IPS-18c (cell line): ENCODE measurements around the gene C1QTNF6.

Experiments
- H3K4me3 ChIP-seq: 2 replicates; pipeline ENCODE4 v1.7.0; 2013; ENCODE audit warnings: low read depth, mild to moderate bottlenecking, low read length, moderate library complexity; ENCODE audit not compliant: insufficient read depth
- H3K9me3 ChIP-seq: one replicate; pipeline ENCODE4 v1.6.1; 2013; ENCODE audit warnings: mild to moderate bottlenecking, low read length, moderate library complexity; ENCODE audit not compliant: control insufficient read depth, insufficient read depth

Gene C1QTNF6

DNA sequence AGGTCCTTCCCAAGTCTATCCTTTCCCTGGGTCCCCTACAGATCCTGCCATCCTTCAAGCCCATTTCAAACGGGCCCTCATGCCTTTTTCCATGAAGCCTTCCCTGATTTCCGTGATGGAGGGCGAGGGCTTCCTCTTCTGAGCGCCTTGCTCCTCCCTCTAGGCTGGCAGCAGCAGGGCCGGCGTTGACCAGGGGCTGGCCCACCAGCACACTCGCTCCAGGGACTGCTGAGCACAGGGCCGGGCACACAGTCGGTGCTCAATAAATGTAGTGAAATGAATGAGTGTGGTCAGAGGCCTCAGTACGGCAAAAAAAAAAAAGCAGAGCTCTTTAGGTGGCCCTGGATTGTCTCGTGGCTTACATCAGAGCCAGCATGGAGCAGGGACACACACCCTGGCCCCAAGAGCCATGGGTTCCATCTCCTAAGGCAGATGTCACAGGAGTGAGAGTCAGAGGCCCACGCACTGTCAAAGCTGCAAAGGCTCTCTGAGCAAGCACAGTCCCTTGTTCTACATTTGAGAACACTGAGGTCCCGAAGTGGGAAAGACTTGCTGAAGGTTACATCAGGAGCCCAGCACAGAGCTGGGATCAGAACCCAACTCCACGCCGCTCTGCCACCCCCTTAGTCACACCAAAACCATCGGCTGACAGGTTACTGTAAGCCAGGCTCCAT is 41.4 kb downstream of the C1QTNF6 start:
- Histone ChIP-seq H3K9me3 (no peaks in the 10 kb centered on the region), H3K4me3 (no peak overlapping the region)

GRCh38 chr22:37146051-37146385 is 42.0 kb downstream of the C1QTNF6 start:
- Histone ChIP-seq H3K9me3 (no peaks in the 10 kb centered on the region), H3K4me3 (no peak overlapping the region)

DNA sequence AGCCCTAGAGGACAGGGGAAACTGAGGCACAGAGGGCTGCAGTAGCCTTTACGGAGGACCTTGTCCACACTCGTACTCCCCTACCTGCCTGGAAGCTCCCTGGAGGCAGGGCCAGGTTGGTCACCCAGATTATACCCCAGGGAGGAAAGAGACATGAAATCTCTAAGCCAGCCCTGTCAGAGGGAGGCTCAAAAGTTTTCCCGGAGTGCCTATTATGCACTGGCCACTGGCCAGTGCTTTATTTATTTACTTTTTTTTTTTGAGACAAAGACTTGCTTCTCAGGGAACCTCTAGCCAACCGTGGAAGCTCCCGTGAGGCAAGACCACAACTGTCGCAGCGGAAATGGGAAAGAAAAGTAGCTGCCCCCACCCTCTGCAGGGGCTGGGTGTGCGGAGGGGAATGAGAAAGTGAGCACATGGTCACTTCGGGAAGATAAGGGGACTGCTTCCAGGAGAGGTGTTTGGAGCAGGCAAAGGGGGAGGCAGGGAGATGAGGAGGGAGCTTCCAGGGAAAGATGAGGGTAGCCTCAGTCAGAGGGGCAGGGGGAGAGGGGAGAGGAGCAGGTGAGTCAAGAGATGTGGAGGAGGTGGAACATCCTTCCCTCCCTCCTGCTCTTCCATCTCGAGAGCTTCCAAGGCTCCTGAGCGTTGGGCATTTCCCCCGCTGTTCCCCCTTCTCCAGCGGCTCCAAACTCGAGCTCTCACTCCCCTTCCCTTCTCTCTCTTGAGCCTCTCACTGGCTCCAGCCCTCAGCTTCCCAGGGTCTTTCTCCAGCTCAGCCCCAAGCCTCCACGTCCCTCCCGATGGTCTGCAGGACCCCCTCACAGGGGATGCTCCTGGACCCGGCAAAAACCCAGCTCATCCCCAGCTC is 42.6 kb downstream of the C1QTNF6 start:
- Histone ChIP-seq H3K4me3 (no peak overlapping the region), H3K9me3 (no peaks in the 10 kb centered on the region)

DNA sequence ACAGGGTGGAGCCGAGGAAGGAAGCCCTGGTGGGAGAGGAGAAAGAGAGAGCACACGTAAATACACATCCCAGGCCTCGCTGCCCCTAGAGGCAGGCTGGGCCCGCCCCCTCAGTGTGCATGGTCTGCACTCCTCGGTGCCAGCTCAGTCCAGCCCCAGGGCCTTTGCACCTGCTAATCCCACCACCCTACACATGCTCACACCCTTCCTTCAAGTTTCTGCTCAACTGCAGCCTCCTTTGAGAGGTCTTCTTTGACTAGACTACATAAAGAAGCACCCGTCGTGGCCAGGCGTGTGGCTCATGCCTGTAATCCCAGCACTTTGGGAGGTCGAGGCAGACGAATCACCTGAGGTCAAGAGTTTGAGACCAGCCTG is 43.9 kb downstream of the C1QTNF6 start:
- H3K4me3 ChIP-seq, result no peak overlapping the region
- H3K9me3 ChIP-seq, result no peaks in the 10 kb centered on the region

GRCh38 chr22:37141971-37142370 is 46.1 kb downstream of the C1QTNF6 start:
- H3K4me3 ChIP-seq, result no peak overlapping the region
- no peaks in the 10 kb centered on the region for H3K9me3 ChIP-seq

DNA sequence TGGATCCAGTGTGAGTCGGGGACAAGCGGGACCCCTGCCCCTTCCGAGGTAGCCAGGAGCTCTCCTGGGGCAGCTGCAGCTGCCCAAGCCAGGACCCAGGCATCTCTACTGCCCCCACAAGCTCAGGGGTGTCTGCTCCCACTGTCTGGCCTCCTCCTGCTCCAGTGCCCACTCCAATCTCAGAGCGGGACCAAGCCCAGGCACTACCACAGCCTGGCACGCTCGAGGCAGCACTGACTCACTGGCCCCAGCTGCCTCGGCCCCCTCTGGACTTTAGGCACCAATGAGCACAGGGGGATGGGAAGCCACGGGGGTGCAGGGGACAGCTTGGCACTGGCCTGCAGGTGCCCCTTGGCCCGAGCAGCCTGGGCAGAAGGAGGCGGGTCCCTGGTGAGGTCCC is 46.6 kb downstream of the C1QTNF6 start:
- no peak overlapping the region for H3K4me3 ChIP-seq
- no peaks in the 10 kb centered on the region for H3K9me3 ChIP-seq

DNA sequence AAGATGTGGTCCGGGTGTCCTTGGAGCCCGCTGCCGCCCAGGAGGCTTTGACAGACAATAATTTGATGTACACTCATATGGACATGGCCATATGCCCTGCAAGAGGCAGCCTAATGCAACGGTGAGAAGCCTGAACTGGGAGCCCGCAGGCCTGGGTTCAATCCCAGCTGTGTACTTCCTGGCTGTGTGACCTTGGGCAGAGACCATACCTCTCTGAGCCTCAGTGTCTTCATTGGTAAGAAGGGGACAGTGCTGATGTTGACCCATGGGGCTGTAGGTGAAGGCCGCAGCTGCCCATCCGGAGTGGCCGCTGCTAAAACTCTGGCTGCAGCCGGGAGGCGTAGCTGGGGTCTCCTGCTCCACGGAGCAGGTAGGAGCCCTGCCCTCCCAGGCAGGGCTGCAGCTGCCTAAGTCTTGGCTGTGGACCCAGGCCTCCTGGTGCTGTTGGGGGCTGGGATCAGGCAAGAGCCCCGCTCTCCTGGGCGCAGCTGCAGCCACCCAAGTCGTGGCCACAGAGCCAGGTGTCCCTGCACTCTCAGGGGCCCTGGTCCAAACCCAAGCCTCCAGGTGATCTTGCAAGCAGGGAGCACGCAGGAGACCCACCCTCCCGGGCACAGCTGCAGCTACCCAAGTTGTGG is 47.2 kb downstream of the C1QTNF6 start:
- Histone ChIP-seq H3K4me3 (no peak overlapping the region), H3K9me3 (no peaks in the 10 kb centered on the region)

- Histone ChIP-seq H3K9me3 (no peaks in the 10 kb centered on the region), H3K4me3 (no peak overlapping the region)
Measured at GRCh38 chr22:37139762-37140161, 48.3 kb downstream of the C1QTNF6 start.

DNA sequence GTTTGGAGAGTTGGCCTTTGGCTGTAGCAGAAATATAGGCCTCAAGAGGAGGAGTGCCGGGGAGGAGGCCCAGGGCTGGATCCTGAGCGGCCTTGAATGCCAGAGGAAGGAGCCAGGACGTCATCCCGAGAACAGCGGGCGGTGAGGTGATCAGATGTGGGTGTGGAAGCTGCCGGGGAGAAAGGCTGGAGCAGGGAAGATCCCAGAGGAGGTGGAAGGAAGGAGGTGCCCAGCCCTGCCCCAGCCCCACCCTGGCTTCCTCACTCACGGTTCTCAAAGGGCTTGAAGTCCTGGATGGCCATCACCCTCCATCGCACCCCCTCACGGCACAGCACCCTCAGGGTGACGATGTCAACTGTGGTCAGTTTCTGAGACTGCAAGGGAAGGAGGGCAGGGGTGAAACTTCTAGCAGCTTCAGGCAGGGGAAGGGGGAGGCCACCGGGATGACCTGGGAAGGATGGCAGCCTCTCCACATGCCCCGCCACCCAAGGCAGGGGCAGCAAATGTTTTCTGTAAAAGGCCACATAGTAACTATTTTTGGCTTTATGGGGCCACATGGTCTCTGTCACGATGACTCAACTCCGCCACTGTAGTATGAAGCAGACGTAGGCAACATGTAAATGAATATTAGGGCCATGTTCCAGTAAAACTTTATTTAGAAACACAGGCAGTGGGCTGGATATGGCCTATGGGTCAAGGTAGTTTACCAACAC is 49.0 kb downstream of the C1QTNF6 start:
- Histone ChIP-seq H3K4me3 (no peak overlapping the region), H3K9me3 (no peaks in the 10 kb centered on the region)

- Histone ChIP-seq H3K9me3 (no peaks in the 10 kb centered on the region), H3K4me3 (no peak overlapping the region)
Measured at GRCh38 chr22:37137903-37138665, 50.0 kb downstream of the C1QTNF6 start.

DNA sequence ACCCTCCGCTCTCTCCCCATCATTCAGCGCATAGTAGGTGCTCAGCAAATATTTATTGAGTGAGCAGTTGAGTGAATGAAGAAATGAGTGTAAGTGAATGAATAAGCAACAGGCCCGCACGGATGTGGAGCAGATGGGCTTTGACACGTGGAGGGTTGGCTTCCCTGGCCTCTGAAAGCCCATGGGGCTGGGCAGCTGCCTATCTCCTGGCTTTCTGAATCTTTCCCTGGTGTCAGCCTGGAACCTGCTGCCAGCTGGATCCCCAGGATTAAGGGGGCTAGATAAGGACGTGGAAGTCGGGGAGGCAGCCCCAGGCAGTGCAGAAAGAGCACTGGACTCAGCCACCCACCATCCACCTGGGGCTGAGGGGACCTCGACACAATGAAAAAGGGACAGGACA is 50.9 kb downstream of the C1QTNF6 start:
- no peaks in the 10 kb centered on the region for H3K9me3 ChIP-seq
- H3K4me3 ChIP-seq, result no peak overlapping the region

- Histone ChIP-seq H3K4me3 (no peak overlapping the region), H3K9me3 (no peaks in the 10 kb centered on the region)
Measured at GRCh38 chr22:37135023-37135422, 53.0 kb downstream of the C1QTNF6 start.

GRCh38 chr22:37133304-37134018 is 54.6 kb downstream of the C1QTNF6 start:
- H3K9me3 ChIP-seq, result no peaks in the 10 kb centered on the region
- no peak overlapping the region for H3K4me3 ChIP-seq

- no peak overlapping the region for H3K4me3 ChIP-seq
- H3K9me3 ChIP-seq, result no peaks in the 10 kb centered on the region
Measured at GRCh38 chr22:37132773-37133172, 55.3 kb downstream of the C1QTNF6 start.
